Measurements from ENCODE around the gene HDGFL3. TPM values are rescaled to one million over a fixed set of nuclear protein-coding genes. Genes with fewer than 3 reads are reported as not detected.
"Not testable (repeated sequence)": the region's sequence is repeated elsewhere in the genome, so short reads cannot be mapped to it uniquely, and the experiment has no call there.

HDGFL3 gene
- total and polyA plus RNA-seq, 2 donors (not counting 1 experiment from before 2014, with no cell fraction given) = 0.12 to 2.5 TPM

- H3K36me3 ChIP-seq (replicated peaks in 1 of 2; ENCODE audit: control extremely low read depth in 1 of 2, control insufficient read depth in 1 of 2, extremely low read depth in 1 of 2, insufficient read depth in 2 of 2, low read length in 1 of 2) = no peaks in the 10 kb centered on the region
- H2AFZ ChIP-seq (ENCODE audit: insufficient read depth, low read depth, low read length, poor library complexity, severe bottlenecking) = no peak overlapping the region
- H3K4me2 ChIP-seq (replicated peaks; ENCODE audit: low read depth, low read length, poor library complexity, severe bottlenecking) = no peak overlapping the region
- TF ChIP-seq CTCF (IDR thresholded peaks at IDR 0.05) = no peak
- no peak for TF ChIP-seq EZH2 (IDR thresholded peaks at IDR 0.05; ENCODE audit: borderline replicate concordance, insufficient read depth, low read depth, low read length, poor library complexity, severe bottlenecking)
- H3K27me3 ChIP-seq (replicated peaks in 1 of 4; ENCODE audit: control extremely low read depth in 1 of 4, control insufficient read depth in 3 of 4, insufficient read depth in 4 of 4, low read length in 3 of 4) = no peaks in the 10 kb centered on the region
- no peaks in the 10 kb centered on the region for H3K4me1 ChIP-seq (ENCODE audit: control insufficient read depth in 2 of 2, insufficient read depth in 2 of 2, low read length in 2 of 2)
- DNase-seq (no peak), ATAC-seq (ENCODE audit: low read depth) (no peak)
- no peaks in the 10 kb centered on the region for H3K4me1 Mint-ChIP-seq
- H3K9me3 Mint-ChIP-seq (ENCODE audit: insufficient read depth) = no peaks in the 10 kb centered on the region
- intact Hi-C loops (cut with micrococcal nuclease) = no loop called here
- H3K27ac ChIP-seq (ENCODE audit: low read length in 2 of 2) = no peak overlapping the region
- peaks cover 33% of the 10 kb centered on the region for H3K27me3 Mint-ChIP-seq
- H3K79me2 ChIP-seq (ENCODE audit: control insufficient read depth, insufficient read depth, low read length) = no peaks in the 10 kb centered on the region
- no peaks in the 10 kb centered on the region for H3K9me3 ChIP-seq (ENCODE audit: control extremely low read depth in 1 of 3, control insufficient read depth in 2 of 3, insufficient read depth in 1 of 3, low read length in 2 of 3)
- CTCF ChIA-PET = no interaction called here
- H4K20me1 ChIP-seq (ENCODE audit: control insufficient read depth, insufficient read depth, low read length, poor library complexity, severe bottlenecking) = no peaks in the 10 kb centered on the region
- no peak overlapping the region for H3K9ac ChIP-seq (ENCODE audit: low read length)
- H3K4me3 ChIP-seq (ENCODE audit: control extremely low read depth in 1 of 5, extremely low read depth in 1 of 5, insufficient read depth in 1 of 5, low read depth in 2 of 5, low read length in 4 of 5) = no peak overlapping the region
- no peak overlapping the region for H3K4me3 Mint-ChIP-seq
- H3K27ac Mint-ChIP-seq = no peak overlapping the region
- POLR2A ChIA-PET = no interaction called here
- WGBS (ENCODE audit: insufficient coverage) = 74% methylated on average over 4 of the region's 9 CpGs
Observed at GRCh38 chr15:83225449-83225848, 17.8 kb upstream of the HDGFL3 start.

DNA sequence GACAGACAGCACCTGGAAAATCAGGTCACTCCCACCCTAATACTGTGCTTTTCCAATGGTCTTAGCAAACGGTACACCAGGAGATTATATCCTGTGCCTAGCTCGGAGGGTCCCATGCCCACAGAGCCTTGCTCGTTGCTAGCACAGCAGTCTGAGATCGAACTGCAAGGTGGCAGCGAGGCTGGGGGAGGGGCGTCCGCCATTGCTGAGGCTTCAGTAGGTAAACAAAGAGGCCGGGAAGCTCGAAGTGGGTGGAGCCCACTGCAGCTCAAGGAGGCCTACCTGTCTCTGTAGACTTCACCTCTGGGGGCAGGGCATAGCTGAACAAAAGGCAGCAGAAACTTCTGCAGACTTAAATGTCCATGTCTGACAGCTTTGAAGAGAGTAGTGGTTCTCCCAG is 14.2 kb upstream of the HDGFL3 start:
- H3K27ac ChIP-seq (ENCODE audit: low read length in 2 of 2); H3K4me2 ChIP-seq (replicated peaks; ENCODE audit: low read depth, low read length, poor library complexity, severe bottlenecking); H3K9me3 ChIP-seq (ENCODE audit: control extremely low read depth in 1 of 3, control insufficient read depth in 2 of 3, insufficient read depth in 1 of 3, low read length in 2 of 3); DNase-seq; H3K4me3 ChIP-seq (ENCODE audit: control extremely low read depth in 1 of 5, extremely low read depth in 1 of 5, insufficient read depth in 1 of 5, low read depth in 2 of 5, low read length in 4 of 5); H3K9ac ChIP-seq (ENCODE audit: low read length); H3K79me2 ChIP-seq (ENCODE audit: control insufficient read depth, insufficient read depth, low read length); H3K36me3 ChIP-seq (replicated peaks in 1 of 2; ENCODE audit: control extremely low read depth in 1 of 2, control insufficient read depth in 1 of 2, extremely low read depth in 1 of 2, insufficient read depth in 2 of 2, low read length in 1 of 2); H3K27me3 ChIP-seq (replicated peaks in 1 of 4; ENCODE audit: control extremely low read depth in 1 of 4, control insufficient read depth in 3 of 4, insufficient read depth in 4 of 4, low read length in 3 of 4); H3K4me1 ChIP-seq (ENCODE audit: control insufficient read depth in 2 of 2, insufficient read depth in 2 of 2, low read length in 2 of 2); intact Hi-C loops (cut with micrococcal nuclease); ATAC-seq (ENCODE audit: low read depth); H3K9me3 Mint-ChIP-seq (ENCODE audit: insufficient read depth); POLR2A ChIA-PET; H3K4me3 Mint-ChIP-seq; H3K27ac Mint-ChIP-seq; H4K20me1 ChIP-seq (ENCODE audit: control insufficient read depth, insufficient read depth, low read length, poor library complexity, severe bottlenecking); CTCF ChIA-PET; H2AFZ ChIP-seq (ENCODE audit: insufficient read depth, low read depth, low read length, poor library complexity, severe bottlenecking); H3K4me1 Mint-ChIP-seq: not testable (repeated sequence)
- H3K27me3 Mint-ChIP-seq = peaks cover 47% of the 10 kb centered on the region
- 99% methylated on average over 9 of the region's 9 CpGs for WGBS (ENCODE audit: insufficient coverage)
